Right lobe of liver (tissue), 6 donors: ENCODE data around the gene AQR. TPM values are rescaled to one million over a fixed set of nuclear protein-coding genes. Genes with fewer than 3 reads are reported as not detected.

ENCODE experiments used
- ATAC-seq, 4 donors: fragments of 200-7000 bp; cut with Tn5 transposase; one replicate each; pipeline ENCODE4 v1.9.1; 2020; ENCODE audit warnings: mild to moderate bottlenecking in 4 of 4, moderate library complexity in 4 of 4
- DNase-seq, 3 donors: peaks; one replicate each; pipeline ENCODE4 v3.0.0-alpha.2; 2020
- H3K27ac ChIP-seq, 3 donors: fragments of 200-600 bp; one replicate each; pipeline ENCODE4 v1.8.0; 2022
- H3K27me3 ChIP-seq, 2 donors: fragments of 200-600 bp; one replicate each; pipeline ENCODE4 v1.8.0; 2022
- H3K36me3 ChIP-seq, 4 donors: fragments of 200-600 bp; sonication (generic) in 1 of 4; one replicate each; pipeline versions ENCODE4 v1.5.1 to v1.8.0; 2017 to 2022; ENCODE audit warnings: control low read depth in 1 of 4
- H3K4me1 ChIP-seq, 4 donors: fragments of 200-600 bp; sonication (generic) in 1 of 4; one replicate each; pipeline versions ENCODE4 v1.5.1 to v1.8.0; 2017 to 2022; ENCODE audit warnings: control low read depth in 1 of 4
- H3K4me3 ChIP-seq, 3 donors: fragments of 200-600 bp; one replicate each; pipeline ENCODE4 v1.8.0; 2022
- H3K9me3 ChIP-seq, 4 donors: fragments of 200-600 bp; sonication (generic) in 1 of 4; one replicate each; pipeline versions ENCODE4 v1.5.1 to v1.8.0; 2017 to 2022; ENCODE audit warnings: control low read depth in 1 of 4
- CTCF ChIP-seq, 4 donors: fragments of 200-600 bp in 3 of 4; fragments of 450-650 bp in 1 of 4; IDR thresholded peaks; one replicate each; pipeline versions ENCODE4 v1.5.1 to v1.8.0; 2016 to 2022; ENCODE audit warnings: antibody characterized with exemption in 4 of 4, mild to moderate bottlenecking in 2 of 4
- POLR2A ChIP-seq: fragments of 450-650 bp; IDR thresholded peaks from one replicate; pipeline ENCODE4 v1.6.1; 2017; ENCODE audit warnings: antibody characterized with exemption, mild to moderate bottlenecking
- WGBS: methylation state at CpG from one replicate; pipeline ENCODE4 v1.1.6; 2018; ENCODE audit warnings: low coverage, low lambda C conversion rate; ENCODE audit not compliant: insufficient coverage; ENCODE audit errors: missing lambda C conversion rate; 5-methylcytosine and 5-hydroxymethylcytosine counted together
- intact Hi-C, 2 donors: fragments of 100-400 bp; cut with DNase I; formaldehyde crosslinking; loops; one replicate each; pipeline versions ENCODE4 v1.11.2 to v1.14.1; 2022
- long read RNA-seq: library from polyadenylated mRNA; unstranded; transcript quantifications from one replicate; pipeline ENCODE4 v2.0.0, GENCODE V29; 2019
- total RNA-seq, 6 experiments: library from RNA; depleted of rRNA in 2 of 6; stranded (reverse); fragments of >200 nt in 2 of 6; fragmentation: NEBNext Ultra II Directional in 3 of 6; extraction: Animal tissue kit (Norgen Biotek cat#: 25700) in 3 of 6; gene quantifications; one replicate each; pipeline versions ENCODE4 v1.1.0 to v1.2.4, GENCODE V29; 2016 to 2023
- donor health status: DM: no; HTN: yes; CAD: no.
- donor health status: DM: no; HTN: no; CAD: no.
- donor health status: DM: no; HTN: no; CAD: no.
- donor health status: DM: no; HTN: yes; CAD: no.
- donor health status: DM: no; HTN: yes; CAD: no.

The AQR gene
- 10 to 100 TPM in 4 of 6 experiments, 1 to 10 TPM in 2; 9.1 to 15.3 (median 11.8) TPM for total RNA-seq
- long read RNA-seq, full-length matches to known transcripts: 1 of 1 reads
- long read RNA-seq, partial matches to known transcripts: 0 of 1 reads
- long read RNA-seq, other reads (novel, unspliced or antisense): 0 of 1 reads

- H3K36me3 ChIP-seq: no peaks in the 10 kb centered on the region
- no peaks in the 10 kb centered on the region for H3K9me3 ChIP-seq
- peak within 1 kb of the TSS; percentile 4 to 61 (median 51) for H3K27ac ChIP-seq
- no peaks in the 10 kb centered on the region for H3K27me3 ChIP-seq
- TF ChIP-seq POLR2A (peak; percentile 84), CTCF (IDR thresholded peaks at IDR 0.05) (peak; percentile 68 to 92 (median 91))
- peak; percentile 100 for ATAC-seq
- under 1% methylated on average over 40 of the region's 44 CpGs for whole genome bisulfite sequencing
- intact Hi-C loops: no loop called here
- H3K4me1 ChIP-seq: peaks cover 0 to 15% (median 0%) of the 10 kb centered on the region in 4 donors
- DNase-seq: peak; percentile 95 to 98 (median 97)
- peak within 1 kb of the TSS; percentile 50 to 90 (median 78) for H3K4me3 ChIP-seq
These were observed at the start of gene AQR for GRCh38 chr15:34969340-34970097. TSS of gene AQR (minus strand) at chr15:34969742. CDS start at chr15:34969613, 129 bp downstream.

DNA sequence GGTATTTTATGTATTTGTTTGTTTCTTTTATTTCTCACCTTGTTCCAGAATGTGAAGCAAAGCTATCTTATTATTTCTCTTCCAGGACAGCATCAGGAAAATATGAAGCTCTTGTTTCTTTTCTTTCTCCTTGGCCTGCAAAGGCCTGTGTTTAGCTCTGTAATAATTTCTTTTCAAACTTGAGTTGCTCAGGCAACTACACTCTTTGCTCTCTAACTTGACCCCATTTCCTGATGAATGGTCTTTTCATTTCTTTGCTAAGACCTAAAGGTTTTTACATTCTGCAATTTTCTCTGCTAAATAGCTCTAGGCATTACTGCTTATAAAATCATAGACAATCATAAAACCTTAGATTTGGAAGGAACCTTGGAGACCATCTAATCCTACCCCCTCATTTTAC, 44.7 kb upstream of the AQR start:
- TF ChIP-seq POLR2A: no peak
- TF ChIP-seq CTCF (IDR thresholded peaks at IDR 0.05): no peak
- Histone ChIP-seq H3K36me3 (no peaks in the 10 kb centered on the region), H3K9me3 (no peaks in the 10 kb centered on the region), H3K27me3 (no peaks in the 10 kb centered on the region), H3K27ac (no peak overlapping the region), H3K4me3 (no peak overlapping the region), H3K4me1 (no peaks in the 10 kb centered on the region)
- intact Hi-C loops: no loop called here
- DNase-seq (no peak), ATAC-seq (no peak)

GRCh38 chr15:35013370-35013769, 43.8 kb upstream of the AQR start:
- WGBS: 59% methylated on average over 3 of the region's 4 CpGs
- intact Hi-C loops: no loop called here

GRCh38 chr15:35007397-35007796, 37.9 kb upstream of the AQR start:
- H3K9me3 ChIP-seq: no peaks in the 10 kb centered on the region
- H3K4me1 ChIP-seq: no peaks in the 10 kb centered on the region
- no peak for DNase-seq
- H3K27ac ChIP-seq: no peak overlapping the region
- H3K36me3 ChIP-seq: no peaks in the 10 kb centered on the region
- 81% methylated on average over 2 of the region's 2 CpGs for WGBS
- TF ChIP-seq POLR2A (no peak), CTCF (IDR thresholded peaks at IDR 0.05) (no peak)
- H3K4me3 ChIP-seq: no peak overlapping the region
- intact Hi-C loops: no loop called here
- H3K27me3 ChIP-seq: no peaks in the 10 kb centered on the region
- no peak for ATAC-seq

More at GRCh38 chr15:35013370-35013769, 43.8 kb upstream of the AQR start:
- ATAC-seq: no peak
- H3K27me3 ChIP-seq: no peaks in the 10 kb centered on the region
- H3K36me3 ChIP-seq: no peaks in the 10 kb centered on the region
- no peak overlapping the region for H3K4me3 ChIP-seq
- H3K4me1 ChIP-seq: no peaks in the 10 kb centered on the region
- no peak overlapping the region for H3K27ac ChIP-seq
- no peak for DNase-seq
- no peaks in the 10 kb centered on the region for H3K9me3 ChIP-seq
- TF ChIP-seq POLR2A (no peak), CTCF (IDR thresholded peaks at IDR 0.05) (no peak)
